Stimulated activated CD8-positive, alpha-beta memory T cell treated with anti-CD3 and anti-CD28 coated beads, Interleukin-7, amount 100 ng/mL, for 48 hours (primary cell): Measurements from ENCODE around the gene USH1C.
A peak's percentile ranks its signal among the peaks of the same experiment; 100 is the strongest.

Experiments
- DNase-seq, 2 donors: peaks; one replicate each; pipeline ENCODE4 v3.0.0-alpha.2; 2020; ENCODE audit warnings: low read depth in 1 of 2; ENCODE audit errors: extremely low read depth in 1 of 2

The USH1C gene

GRCh38 chr11:17528906-17529843, 15.0 kb downstream of the USH1C start:
- no peak for DNase-seq

GRCh38 chr11:17528181-17528691, 16.0 kb downstream of the USH1C start:
- DNase-seq: peak; percentile 10 to 12

GRCh38 chr11:17527628-17527995, 16.6 kb downstream of the USH1C start:
- no peak for DNase-seq

- no peak for DNase-seq
Observed at GRCh38 chr11:17526931-17527627, 17.1 kb downstream of the USH1C start.

GRCh38 chr11:17526326-17526725, 17.9 kb downstream of the USH1C start:
- DNase-seq: no peak

GRCh38 chr11:17525570-17525969, 18.6 kb downstream of the USH1C start:
- DNase-seq: no peak

- DNase-seq: no peak
Observed at GRCh38 chr11:17524221-17524620, 20.0 kb downstream of the USH1C start.

GRCh38 chr11:17522655-17523054, 21.6 kb downstream of the USH1C start:
- no peak for DNase-seq

- DNase-seq: no peak
Observed at GRCh38 chr11:17521106-17521900, 22.9 kb downstream of the USH1C start.

GRCh38 chr11:17519061-17519885, 24.9 kb downstream of the USH1C start:
- DNase-seq: no peak

GRCh38 chr11:17518366-17518765, 25.9 kb downstream of the USH1C start:
- DNase-seq: no peak

- DNase-seq: no peak
Observed at GRCh38 chr11:17517186-17517585, 27.0 kb downstream of the USH1C start.

GRCh38 chr11:17516551-17517150, 27.6 kb downstream of the USH1C start:
- no peak for DNase-seq

GRCh38 chr11:17515443-17516176, 28.6 kb downstream of the USH1C start:
- no peak for DNase-seq

- DNase-seq: no peak
Observed at GRCh38 chr11:17514476-17514875, 29.7 kb downstream of the USH1C start.

- peak in 1 of 2 donors; percentile 16 for DNase-seq
Observed at GRCh38 chr11:17513853-17514252, 30.4 kb downstream of the USH1C start.

- no peak for DNase-seq
Observed at GRCh38 chr11:17512101-17512500, 32.1 kb downstream of the USH1C start.

GRCh38 chr11:17511571-17511970, 32.6 kb downstream of the USH1C start:
- no peak for DNase-seq
